WERI-Rb-1 (cell line): ENCODE measurements around the gene PAXX.

Experiments used
- DNase-seq: peaks from one replicate; pipeline ENCODE4 v3.0.0-alpha.2; 2020
- H3K27ac ChIP-seq: fragments of 250-450 bp; sonication (Bioruptor Pico); 2 replicates; pipeline ENCODE4 v1.5.1; 2020; ENCODE audit warnings: mild to moderate bottlenecking, moderate library complexity
- H3K27me3 ChIP-seq: fragments of 250-450 bp; sonication (Bioruptor Pico); 2 replicates; pipeline ENCODE4 v1.5.1; 2021; ENCODE audit warnings: mild to moderate bottlenecking, low read depth, moderate library complexity; ENCODE audit not compliant: insufficient read depth, severe bottlenecking
- H3K36me3 ChIP-seq: fragments of 250-450 bp; sonication (Bioruptor Pico); 2 replicates; pipeline ENCODE4 v1.5.1; 2020; ENCODE audit warnings: mild to moderate bottlenecking, moderate library complexity
- H3K4me3 ChIP-seq: 2 replicates; pipeline ENCODE4 v1.5.1; 2011; ENCODE audit warnings: low read depth, mild to moderate bottlenecking, control low read depth, low read length
- H3K9me3 ChIP-seq: fragments of 250-450 bp; sonication (Bioruptor Pico); 2 replicates; pipeline ENCODE4 v1.5.1; 2021; ENCODE audit warnings: mild to moderate bottlenecking, moderate library complexity; ENCODE audit not compliant: severe bottlenecking
- CTCF ChIP-seq: IDR thresholded peaks from 2 replicates; pipeline ENCODE4 v1.5.1; 2011; ENCODE audit warnings: low read depth, mild to moderate bottlenecking, control low read depth, inconsistent platforms, low read length

The PAXX gene

GRCh38 chr9:136973618-136974617, 18.3 kb upstream of the PAXX start:
- no peaks in the 10 kb centered on the region for H3K9me3 ChIP-seq
- no peaks in the 10 kb centered on the region for H3K36me3 ChIP-seq
- DNase-seq = no peak
- no peak overlapping the region for H3K4me3 ChIP-seq
- no peaks in the 10 kb centered on the region for H3K27me3 ChIP-seq
- TF ChIP-seq CTCF = no peak
- H3K27ac ChIP-seq = no peak overlapping the region

GRCh38 chr9:136974817-136975535, 17.2 kb upstream of the PAXX start:
- H3K4me3 ChIP-seq = no peak overlapping the region
- no peak for DNase-seq
- H3K27me3 ChIP-seq = no peaks in the 10 kb centered on the region
- H3K36me3 ChIP-seq = no peaks in the 10 kb centered on the region
- no peaks in the 10 kb centered on the region for H3K9me3 ChIP-seq
- no peak for TF ChIP-seq CTCF
- H3K27ac ChIP-seq = peak overlapping the region; percentile 16; the same call in 1 of the 2 replicates

GRCh38 chr9:136975644-136976043, 16.6 kb upstream of the PAXX start:
- no peak overlapping the region for H3K4me3 ChIP-seq
- H3K36me3 ChIP-seq = no peaks in the 10 kb centered on the region
- peak; percentile 60 for TF ChIP-seq CTCF
- no peaks in the 10 kb centered on the region for H3K9me3 ChIP-seq
- H3K27ac ChIP-seq = no peak overlapping the region
- no peaks in the 10 kb centered on the region for H3K27me3 ChIP-seq
- peak; percentile 49 for DNase-seq

GRCh38 chr9:136977223-136977622, 15.0 kb upstream of the PAXX start, which contains the start of gene PTGDS:
TSS of gene PTGDS (plus strand) at chr9:136977504. CDS start at chr9:136977579, 75 bp downstream.
- no peak within 1 kb of the TSS for H3K27ac ChIP-seq
- no peaks in the 10 kb centered on the region for H3K27me3 ChIP-seq
- no peaks in the 10 kb centered on the region for H3K9me3 ChIP-seq
- no peak for TF ChIP-seq CTCF
- DNase-seq = no peak
- H3K36me3 ChIP-seq = no peaks in the 10 kb centered on the region
- no peak within 1 kb of the TSS for H3K4me3 ChIP-seq

GRCh38 chr9:136977649-136978072, 14.6 kb upstream of the PAXX start:
- no peaks in the 10 kb centered on the region for H3K27me3 ChIP-seq
- no peaks in the 10 kb centered on the region for H3K9me3 ChIP-seq
- no peak overlapping the region for H3K4me3 ChIP-seq
- no peak for DNase-seq
- no peak overlapping the region for H3K27ac ChIP-seq
- H3K36me3 ChIP-seq = no peaks in the 10 kb centered on the region
- TF ChIP-seq CTCF = no peak
